Myocyte (in vitro differentiated cells): Measurements from ENCODE around the gene IRAK1. TPM values are rescaled to one million over a fixed set of nuclear protein-coding genes. Genes with fewer than 3 reads are reported as not detected.
"Not testable (repeated sequence)": the region's sequence is repeated elsewhere in the genome, so short reads cannot be mapped to it uniquely, and the experiment has no call there.

Source experiments
- DNase-seq: peaks from one replicate; pipeline ENCODE4 v3.0.0-alpha.2; 2012; ENCODE audit warnings: low read depth
- total RNA-seq: library from RNA; depleted of rRNA; stranded (reverse); fragments of >200 nt; gene quantifications from 2 replicates; pipeline ENCODE4 v1.2.3, GENCODE V29; 2014

The IRAK1 gene
- total RNA-seq, 1 donor from 2014 or later: 90.4 TPM

DNA sequence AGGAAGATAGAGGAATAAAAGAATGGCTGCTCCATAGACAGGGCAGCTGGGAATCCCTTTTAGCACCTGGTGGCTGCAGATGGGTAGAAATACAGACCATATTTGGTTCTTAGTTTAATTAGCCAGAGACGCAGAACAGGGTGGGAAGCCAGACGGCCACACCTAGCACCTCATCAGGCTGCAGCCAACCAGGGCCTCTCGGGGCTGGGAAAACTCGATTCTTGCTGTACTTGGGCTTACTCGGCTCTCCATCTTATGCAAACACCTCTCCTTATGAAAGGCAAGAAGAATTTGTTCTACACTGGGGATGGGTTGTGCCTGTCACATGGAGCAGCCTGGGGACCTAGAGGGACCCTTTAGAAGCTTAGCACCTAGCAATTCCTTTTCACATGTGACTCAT lies 19.7 kb downstream of the IRAK1 start:
- DNase-seq: no peak

DNA sequence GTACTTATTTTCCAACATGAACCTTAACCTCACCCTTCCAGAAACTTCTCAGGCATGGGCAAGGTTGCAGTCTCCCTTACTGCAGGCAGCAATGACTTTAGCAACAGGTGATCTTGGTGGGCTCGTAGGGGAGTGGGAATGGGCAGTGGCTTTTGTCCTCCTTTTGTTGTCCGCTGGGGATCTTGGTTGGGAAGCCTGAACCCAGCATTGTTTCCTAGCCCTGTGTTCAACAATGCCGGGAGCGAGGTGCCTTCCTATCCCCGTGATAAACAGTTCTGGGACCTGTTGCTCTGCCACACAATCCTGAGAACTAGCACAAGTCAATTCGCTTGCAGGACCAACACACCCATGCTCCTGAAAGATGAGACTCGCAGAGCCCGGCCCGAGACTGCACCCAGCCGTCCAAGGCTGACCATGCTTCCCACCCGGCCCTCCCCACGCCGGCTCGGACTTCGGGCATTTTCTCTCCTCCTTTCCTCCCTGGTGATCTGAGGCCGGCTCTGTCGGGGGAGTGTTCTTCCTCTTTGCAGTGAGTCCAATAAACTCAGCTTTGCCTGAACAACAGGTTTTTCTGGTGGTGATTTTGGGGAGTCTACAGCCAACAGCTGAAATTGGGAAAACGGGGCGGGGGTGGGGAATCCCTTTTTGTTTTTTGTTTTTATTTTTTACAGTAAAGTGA lies 20.2 kb downstream of the IRAK1 start:
- DNase-seq: no peak

DNA sequence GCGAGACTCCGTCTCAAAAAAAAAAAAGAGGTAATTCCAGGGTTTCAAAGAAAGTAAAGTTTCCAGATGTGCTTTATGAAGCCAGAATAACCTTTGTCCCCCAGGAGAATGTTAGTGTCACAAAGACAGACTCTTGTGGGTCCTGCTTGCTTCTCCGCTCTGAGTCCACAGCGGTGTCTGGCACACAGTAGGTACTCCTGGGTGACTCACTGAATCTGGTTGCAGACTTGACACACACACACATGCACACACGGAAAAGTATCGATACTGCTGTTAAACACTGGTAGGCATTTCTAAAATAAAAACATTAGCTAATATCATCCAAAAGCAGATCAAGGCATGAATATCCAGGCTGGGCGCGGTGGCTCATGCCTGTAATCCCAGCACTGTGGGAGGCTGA lies 24.2 kb downstream of the IRAK1 start:
- DNase-seq: no peak

DNA sequence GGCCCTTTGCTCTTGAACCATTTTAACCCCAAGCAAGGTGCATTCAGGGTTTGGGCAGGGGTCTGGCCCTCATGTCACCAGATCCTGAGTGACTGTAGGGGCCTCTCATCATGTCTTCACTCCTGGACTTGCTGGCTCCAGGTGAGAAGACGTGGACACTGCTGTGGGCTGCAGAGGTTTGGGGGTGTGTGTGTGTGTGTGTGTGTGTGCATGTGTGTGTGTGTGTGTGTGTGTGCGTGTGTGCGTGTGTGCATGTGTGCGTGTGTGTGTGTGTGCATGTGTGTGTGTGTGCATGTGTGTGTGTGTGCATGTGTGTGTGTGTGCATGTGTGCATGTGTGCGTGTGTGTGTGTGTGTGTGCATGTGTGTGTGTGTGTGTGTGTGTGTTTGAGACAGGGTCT lies 25.3 kb downstream of the IRAK1 start:
- not testable (repeated sequence) for DNase-seq

DNA sequence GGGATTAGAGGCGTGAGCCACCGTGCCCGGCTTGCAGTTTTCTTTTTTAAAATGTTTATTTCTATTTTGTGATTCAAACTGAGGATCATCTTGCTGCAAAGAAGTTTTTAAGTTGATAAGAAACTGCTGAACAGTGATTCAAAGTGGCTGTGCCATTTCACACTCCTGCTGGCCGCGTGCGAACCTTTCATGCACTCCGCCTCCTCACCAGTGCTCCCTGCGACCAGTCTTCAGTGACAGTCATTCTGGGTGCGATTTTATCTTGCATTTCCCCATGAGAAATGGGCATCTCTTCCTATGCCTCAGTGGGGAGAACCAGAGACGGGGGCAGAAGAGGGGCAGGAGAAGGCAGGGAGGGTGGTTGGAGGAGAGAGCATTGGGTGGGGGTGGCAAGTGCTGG lies 25.7 kb downstream of the IRAK1 start:
- no peak for DNase-seq

DNA sequence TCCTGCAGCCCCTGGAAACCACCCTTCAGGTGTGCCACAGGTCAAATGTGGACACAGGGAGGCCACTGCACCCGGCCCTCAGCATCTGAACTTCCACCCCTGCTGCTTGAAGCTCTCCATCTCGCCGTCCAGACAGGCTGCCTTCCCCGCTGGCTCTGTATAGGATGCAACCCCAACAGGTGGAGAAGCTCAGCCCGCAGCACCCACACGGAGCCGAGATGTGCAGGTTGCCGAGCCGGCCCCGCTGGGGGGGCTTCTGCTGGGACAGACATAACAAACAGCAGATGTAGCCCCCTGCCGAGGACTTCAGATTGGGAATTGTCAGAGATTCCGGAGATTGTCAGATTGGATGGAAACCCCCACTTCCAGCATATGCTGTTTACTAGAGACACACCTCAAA lies 26.6 kb downstream of the IRAK1 start:
- DNase-seq: no peak

DNA sequence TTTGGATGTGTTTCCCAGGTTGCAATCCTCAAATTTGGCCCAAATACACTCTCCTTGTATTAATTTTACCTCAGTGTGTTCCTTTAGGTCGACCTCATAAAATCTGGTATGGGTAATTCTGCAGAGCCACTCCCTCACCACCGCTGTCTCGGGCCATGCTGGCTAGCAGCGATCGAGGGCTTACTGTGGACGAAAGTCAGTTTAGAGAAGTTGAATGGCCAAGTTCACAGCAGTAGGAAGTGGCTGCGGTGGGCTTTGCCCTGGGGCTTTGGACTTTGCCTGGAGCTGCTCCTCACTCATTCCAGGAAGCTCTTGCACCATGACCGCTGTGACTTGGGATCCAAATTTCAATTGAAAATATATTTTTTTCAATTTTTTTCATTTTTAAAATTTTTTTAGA lies 27.5 kb downstream of the IRAK1 start:
- no peak for DNase-seq

DNA sequence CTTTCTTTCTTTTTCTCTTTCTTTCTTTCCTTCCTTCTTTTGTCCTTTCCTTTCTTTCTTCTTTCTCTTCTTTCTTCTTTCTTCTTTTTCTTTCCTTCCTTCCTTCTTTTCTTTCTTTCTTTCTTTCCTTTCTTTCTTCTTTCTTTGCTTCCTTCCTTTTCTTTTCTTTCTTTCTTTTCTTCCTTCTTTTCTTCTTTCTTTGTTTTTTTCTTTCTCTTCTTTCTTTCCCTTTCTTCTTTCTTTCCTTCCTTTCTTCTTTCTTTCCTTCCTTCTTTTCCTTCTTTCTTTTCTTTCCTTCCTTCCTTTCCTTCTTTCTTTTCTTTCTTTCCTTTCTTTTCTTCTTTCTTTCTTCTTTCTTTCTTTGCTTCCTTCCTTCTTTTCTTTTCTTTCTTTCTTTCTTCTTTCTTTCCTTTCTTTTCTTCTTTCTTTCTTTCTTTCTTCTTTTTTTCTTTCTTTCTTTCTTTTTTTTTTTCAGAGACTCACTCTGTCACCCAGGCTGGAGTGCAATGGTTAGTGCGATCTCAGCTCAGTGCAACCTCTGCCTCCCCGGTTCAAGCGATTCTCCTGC lies 28.6 kb downstream of the IRAK1 start:
- DNase-seq: no peak

DNA sequence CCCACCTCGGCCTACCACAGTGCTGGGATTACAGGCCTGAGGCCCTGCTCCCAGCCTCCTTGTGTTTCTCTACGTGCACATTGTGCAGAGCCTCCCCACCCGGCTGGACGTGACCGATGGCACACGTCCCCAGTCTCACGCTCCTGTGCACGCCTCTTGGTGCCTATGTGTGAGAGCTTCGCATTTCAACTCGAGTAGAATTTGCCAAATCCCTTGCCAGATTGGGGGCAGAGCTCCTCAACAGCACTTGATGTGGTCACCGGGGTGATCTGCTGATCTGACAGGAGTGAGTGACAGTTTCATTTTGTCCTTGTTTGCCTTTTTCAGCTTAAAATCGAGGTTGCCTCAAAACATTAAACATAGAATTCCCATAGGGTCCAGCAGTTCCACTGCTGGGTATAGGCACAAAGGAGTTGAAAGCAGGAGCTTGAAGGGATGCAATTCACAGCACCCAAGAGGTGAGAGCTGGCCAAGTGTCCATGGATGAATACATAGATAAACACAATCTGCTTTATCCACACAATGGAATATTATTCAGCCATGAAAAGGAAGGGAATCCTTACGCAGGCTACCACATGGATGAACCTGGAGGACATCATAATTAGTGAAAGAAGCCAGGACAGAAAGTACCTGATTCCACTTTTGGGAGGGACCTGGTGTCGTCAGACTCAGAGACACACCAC lies 29.6 kb downstream of the IRAK1 start:
- DNase-seq: no peak

DNA sequence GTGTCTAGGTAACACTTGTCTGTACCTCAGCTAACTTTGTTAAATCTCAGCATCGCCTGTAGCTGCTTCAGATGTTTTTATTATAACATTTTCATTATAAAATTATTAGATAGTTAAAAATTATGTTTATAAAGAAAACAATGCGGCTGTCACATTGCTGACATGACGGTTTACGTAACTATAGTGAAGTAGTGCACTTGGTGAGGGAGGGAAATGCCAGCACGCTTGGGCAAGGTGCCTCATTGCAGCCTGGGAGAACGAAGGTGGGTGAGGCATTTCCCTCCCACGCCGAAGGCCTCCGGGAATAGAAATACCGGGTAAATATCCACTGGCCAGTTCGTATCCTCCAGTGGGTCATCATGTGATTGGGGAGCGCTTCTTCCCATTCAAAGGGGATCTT lies 31.2 kb downstream of the IRAK1 start:
- DNase-seq: no peak

DNA sequence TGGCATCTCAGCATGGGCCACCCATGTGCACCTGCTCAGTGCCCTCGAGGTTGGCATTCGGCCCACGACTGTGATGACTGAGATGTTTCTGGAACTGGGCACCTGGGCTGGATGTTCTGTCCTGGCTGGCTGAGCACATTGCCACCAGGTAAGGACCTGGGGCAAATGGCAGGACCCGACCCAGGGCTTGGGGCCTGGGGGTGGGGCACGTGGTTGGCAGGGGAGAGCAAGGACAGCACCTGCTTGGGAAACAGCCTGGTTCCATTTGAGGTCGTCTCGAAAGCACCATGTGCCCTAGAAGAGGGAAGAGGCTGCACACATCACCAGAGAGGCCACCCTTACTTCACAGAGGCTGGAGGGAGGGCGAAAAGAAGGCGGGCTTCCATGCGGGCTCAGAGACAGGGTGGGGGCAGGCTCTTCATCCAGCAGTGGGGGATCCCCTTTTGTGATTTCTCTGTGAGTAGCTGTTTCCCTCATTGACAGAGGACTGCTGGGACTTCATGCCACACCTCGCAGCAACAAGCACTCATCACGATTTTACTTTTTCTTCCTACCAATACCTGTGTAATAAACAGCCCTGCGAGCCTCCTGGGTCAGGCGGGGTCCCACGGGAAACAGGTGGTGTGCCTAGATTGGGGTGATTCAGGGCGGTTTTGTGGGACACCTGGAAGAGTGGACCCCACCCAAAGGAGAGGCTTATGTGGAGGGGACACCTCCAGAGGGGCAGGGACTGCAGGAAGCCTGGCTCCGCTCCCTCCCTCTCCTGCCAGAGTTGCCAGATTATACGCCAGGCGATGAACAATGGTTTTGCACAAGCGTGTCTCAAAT lies 35.1 kb downstream of the IRAK1 start:
- DNase-seq: no peak

DNA sequence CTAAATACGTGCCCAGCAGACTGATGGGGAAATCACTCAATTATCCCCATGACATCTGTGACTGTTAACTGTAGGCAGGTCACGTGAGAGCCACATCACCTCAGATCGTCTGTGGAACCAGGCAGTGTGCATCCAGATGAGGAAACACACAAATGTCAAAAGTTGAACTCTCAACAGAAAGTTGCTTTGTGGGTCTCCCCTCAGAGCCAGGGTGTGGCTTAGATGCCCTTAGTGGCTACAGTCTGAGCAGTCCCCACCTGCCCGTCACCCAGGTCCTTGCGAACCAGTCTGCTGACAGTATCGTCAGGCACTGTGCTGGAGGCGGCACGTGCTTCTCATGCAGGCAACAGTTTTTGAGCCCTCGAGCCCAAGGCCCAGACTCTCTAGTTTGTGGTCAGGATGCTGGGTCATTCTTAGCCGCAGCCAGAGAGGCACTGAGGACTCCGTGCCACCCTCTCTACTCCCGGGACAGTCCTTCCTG lies 36.3 kb downstream of the IRAK1 start:
- DNase-seq: no peak

DNA sequence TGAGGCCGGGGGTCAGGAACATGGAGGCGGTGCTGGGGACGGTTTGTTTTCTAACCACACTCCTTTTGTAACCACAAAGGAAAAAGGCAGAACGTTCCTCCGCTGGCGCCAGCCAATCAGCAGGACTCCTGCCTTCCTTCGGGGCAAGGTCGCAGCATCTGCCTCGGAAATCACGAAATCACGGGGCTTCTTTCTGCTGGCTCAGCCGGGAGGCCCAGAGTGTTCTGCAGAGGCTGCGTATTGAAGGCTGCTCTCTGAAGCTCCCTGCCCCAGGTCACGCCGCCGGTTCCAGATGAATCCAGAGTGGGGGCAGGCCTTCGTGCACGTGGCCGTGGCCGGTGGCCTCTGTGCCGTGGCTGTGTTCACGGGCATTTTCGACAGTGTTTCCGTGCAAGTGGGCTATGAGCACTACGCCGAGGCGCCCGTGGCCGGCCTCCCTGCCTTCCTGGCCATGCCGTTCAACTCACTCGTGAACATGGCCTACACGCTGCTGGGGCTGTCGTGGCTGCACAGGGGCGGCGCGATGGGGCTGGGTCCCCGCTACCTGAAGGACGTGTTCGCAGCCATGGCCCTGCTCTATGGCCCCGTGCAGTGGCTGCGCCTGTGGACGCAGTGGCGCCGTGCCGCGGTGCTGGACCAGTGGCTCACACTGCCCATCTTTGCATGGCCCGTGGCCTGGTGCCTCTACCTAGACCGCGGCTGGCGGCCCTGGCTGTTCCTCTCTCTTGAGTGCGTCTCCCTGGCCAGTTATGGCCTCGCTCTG lies 37.8 kb downstream of the IRAK1 start:
- DNase-seq: no peak

DNA sequence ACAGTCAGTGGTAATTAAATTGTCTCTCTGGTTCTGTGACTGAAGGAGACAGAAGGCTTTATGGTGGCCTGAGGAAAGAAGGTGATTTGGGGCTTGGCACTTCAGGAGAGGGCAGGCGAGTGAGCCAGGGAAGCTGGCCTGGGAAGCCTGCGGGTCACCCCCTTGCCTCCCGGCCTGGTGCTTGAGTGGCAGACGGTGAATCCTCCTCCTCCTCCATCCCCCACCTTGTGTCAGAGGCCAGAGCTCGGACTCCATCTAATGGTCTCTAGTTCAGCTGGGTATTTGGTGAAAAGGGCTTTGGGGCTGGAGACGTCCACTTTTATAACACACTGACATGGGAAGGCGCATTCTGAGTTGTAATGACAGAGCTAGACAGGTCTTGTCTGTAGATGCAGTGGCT lies 38.5 kb downstream of the IRAK1 start:
- no peak for DNase-seq

DNA sequence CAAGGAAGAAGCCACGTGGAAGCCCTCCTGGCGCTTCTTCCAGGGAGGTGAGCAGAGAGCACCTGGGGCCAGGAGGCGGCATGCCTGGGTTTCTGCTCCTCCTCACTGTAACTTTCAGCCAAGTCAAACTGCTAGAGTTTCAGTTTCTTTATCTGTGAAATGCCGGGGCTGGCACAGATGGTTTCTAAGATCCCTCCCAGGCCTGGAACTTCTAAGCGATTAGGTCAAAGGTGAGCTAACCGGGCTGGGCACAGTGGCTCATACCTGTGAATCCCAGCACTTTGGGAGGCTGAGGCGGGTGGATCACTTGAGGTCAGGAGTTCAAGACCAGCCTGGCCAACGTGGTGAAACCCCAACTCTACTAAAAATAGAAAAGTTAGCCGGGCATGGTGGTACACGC lies 39.3 kb downstream of the IRAK1 start:
- DNase-seq: not testable (repeated sequence)

DNA sequence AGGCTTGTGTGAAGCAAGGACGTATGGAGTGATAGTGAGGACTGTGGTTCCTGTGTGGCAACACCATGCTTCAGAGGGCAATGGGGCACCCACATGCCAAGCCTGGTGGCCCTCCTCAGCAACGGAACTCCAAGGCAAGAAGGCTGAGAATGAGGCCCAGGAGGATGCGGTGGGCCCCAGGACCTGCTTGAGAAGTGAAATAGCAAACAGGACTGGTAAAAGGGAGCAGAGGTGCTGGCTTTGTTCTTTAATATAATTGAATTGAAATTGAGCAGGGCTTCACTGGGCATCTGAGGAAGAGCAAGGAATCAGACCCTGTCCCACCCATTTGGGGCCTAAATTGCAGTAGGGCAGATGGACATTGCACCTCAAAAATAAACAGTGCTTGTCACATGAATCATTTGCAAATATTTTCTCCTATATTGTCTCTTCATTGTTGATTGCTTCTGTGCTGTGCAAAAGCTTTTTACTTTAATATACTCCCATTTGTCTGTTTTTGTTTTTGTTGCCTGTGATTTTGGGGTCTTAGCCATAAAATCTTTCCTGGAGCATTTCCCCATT lies 44.9 kb downstream of the IRAK1 start:
- no peak for DNase-seq

DNA sequence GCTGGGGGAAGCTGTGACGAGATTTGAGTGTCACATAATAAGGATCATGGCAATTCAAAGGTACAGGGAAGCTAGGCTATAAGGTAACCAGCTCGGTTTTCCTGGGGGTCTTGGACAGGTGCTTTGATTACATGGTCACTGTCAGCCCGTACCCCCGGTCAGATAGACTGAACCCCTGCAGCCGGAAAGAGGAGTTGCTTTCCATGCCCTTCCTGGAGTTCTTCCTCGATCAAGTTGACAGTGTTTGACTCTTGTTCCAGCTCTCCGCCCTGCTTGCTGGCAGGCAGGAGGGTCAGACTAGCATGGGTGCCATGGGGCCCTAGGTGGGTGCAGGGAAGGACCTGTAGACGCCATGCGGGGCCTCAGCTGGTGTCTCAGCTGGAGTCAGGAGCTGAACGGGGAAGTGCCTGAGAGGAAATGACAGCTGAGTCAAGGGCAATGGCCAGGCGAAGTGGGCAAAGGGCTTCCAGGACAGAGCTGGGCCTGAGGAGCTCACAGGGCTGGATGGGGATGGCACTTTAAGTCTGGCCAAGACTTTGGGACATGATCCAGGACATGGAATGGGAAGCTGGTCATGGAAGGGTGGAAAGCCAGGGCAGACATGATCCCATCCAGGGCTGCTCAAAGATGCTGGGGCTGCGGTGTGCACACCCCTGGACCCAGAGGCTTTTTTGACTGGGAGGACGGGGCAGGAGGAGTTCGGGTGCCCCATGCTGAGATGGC lies 45.5 kb downstream of the IRAK1 start:
- DNase-seq: no peak

DNA sequence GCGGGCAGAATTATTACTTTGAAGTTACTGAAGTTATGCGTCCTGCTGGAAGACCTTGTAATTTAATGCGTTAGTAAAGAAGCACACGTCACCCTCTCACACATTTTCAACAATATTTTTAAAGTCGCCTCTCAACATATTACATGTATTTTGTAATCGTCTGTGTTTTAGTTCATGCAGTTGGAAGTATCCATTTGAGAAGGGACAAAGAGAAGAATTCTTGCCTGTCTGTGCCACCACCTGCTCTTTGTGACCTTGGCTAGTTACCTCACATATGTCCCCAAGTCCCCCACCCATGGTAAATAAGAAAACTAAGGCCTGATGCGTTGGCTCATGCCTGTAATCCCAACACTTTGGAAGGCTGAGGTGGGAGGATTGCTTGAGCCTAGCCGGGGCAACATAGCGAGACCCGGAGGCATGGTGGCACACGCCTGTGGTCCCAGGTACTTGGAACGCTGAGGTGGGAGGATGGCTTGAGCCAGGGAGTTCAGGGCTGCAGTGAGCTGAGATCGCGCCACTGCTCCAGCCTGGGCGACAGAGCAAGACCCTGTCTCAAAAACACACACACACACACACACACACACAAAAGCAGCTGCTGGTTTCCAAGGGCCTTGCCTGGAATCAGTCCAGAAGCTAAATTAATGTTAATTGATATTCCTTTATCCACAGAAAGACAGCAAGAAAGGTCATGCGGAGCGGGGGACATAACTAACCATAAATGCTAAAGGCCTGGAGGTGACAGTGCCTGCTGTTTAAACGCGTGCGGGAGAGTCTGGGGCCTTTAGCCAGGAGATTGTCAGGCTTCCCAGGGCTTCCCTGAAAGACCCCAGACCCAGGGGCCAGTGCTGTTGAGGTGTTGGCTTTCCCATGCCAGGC lies 46.3 kb downstream of the IRAK1 start:
- no peak for DNase-seq
